Mesenchymal stem cell (in vitro differentiated cells and primary cell): Measurements from ENCODE around the gene LCP1.

ENCODE experiments used
- DNase-seq: peaks from one replicate; pipeline ENCODE4 v3.0.0-alpha.2; 2013
- H2AFZ ChIP-seq: one replicate; pipeline ENCODE4 v1.6.1; 2013; ENCODE audit warnings: low read depth, mild to moderate bottlenecking, control low read depth, inconsistent platforms, low read length, moderate library complexity
- H2AK5ac ChIP-seq: 2 replicates; pipeline ENCODE4 v1.6.1; 2013; ENCODE audit warnings: low read length, moderate library complexity, mild to moderate bottlenecking, inconsistent platforms; ENCODE audit not compliant: severe bottlenecking
- H2BK120ac ChIP-seq: one replicate; pipeline ENCODE4 v1.6.1; 2013; ENCODE audit warnings: low read depth, mild to moderate bottlenecking, inconsistent platforms, low read length, moderate library complexity
- H2BK12ac ChIP-seq, 2 experiments: one replicate each; pipeline ENCODE4 v1.6.1; 2013; ENCODE audit warnings: inconsistent platforms in 2 of 2, low read length in 2 of 2, mild to moderate bottlenecking in 2 of 2, moderate library complexity in 2 of 2, control low read depth in 1 of 2
- H2BK15ac ChIP-seq: one replicate; pipeline ENCODE4 v1.6.1; 2013; ENCODE audit warnings: mild to moderate bottlenecking, low read depth, inconsistent platforms; ENCODE audit not compliant: poor library complexity, severe bottlenecking
- H2BK5ac ChIP-seq: 2 replicates; pipeline ENCODE4 v1.6.1; 2013; ENCODE audit warnings: low read depth, mild to moderate bottlenecking, low read length, control low read depth, inconsistent platforms; ENCODE audit not compliant: poor library complexity, severe bottlenecking
- H3K14ac ChIP-seq, 2 experiments: one replicate each; pipeline ENCODE4 v1.6.1; 2013; ENCODE audit warnings: inconsistent platforms in 2 of 2, low read length in 2 of 2, control low read depth in 1 of 2, mild to moderate bottlenecking in 1 of 2, moderate library complexity in 1 of 2
- H3K18ac ChIP-seq, 2 experiments: one replicate each; pipeline ENCODE4 v1.6.1; 2013; ENCODE audit warnings: inconsistent platforms in 2 of 2, low read length in 2 of 2, control low read depth in 1 of 2, low read depth in 1 of 2, mild to moderate bottlenecking in 1 of 2
- H3K23ac ChIP-seq, 2 experiments: one replicate each; pipeline ENCODE4 v1.6.1; 2013; ENCODE audit warnings: inconsistent platforms in 2 of 2, low read length in 2 of 2, mild to moderate bottlenecking in 2 of 2, moderate library complexity in 2 of 2, control low read depth in 1 of 2
- H3K27ac ChIP-seq: 2 replicates; pipeline ENCODE4 v1.5.1; 2013; ENCODE audit warnings: mild to moderate bottlenecking, moderate library complexity, low read length, control low read depth, inconsistent platforms; ENCODE audit not compliant: poor library complexity, severe bottlenecking
- H3K27me3 ChIP-seq, 2 experiments: 2 replicates each; pipeline versions ENCODE4 v1.6.1 to v1.7.0; 2013; ENCODE audit warnings: low read length in 2 of 2, mild to moderate bottlenecking in 2 of 2, moderate library complexity in 2 of 2, control low read depth in 1 of 2, inconsistent platforms in 1 of 2; ENCODE audit not compliant: control insufficient read depth in 1 of 2, insufficient read depth in 1 of 2
- H3K36me3 ChIP-seq, 2 experiments: 2 replicates each; pipeline versions ENCODE4 v1.6.1 to v1.7.0; 2013; ENCODE audit warnings: low read length in 2 of 2, control low read depth in 1 of 2, inconsistent platforms in 1 of 2, low read depth in 1 of 2, mild to moderate bottlenecking in 1 of 2; ENCODE audit not compliant: insufficient read depth in 2 of 2, control insufficient read depth in 1 of 2
- H3K4ac ChIP-seq, 2 experiments: one replicate each; pipeline ENCODE4 v1.6.1; 2013; ENCODE audit warnings: inconsistent platforms in 2 of 2, low read length in 2 of 2, mild to moderate bottlenecking in 2 of 2, moderate library complexity in 2 of 2, control low read depth in 1 of 2, low read depth in 1 of 2
- H3K4me1 ChIP-seq: 2 replicates; pipeline ENCODE4 v1.6.1; 2013; ENCODE audit warnings: low read depth, low read length, control low read depth; ENCODE audit not compliant: control insufficient read depth, insufficient read depth
- H3K4me2 ChIP-seq: 2 replicates; pipeline ENCODE4 v1.6.1; 2013; ENCODE audit warnings: low read length, mild to moderate bottlenecking, inconsistent platforms; ENCODE audit not compliant: poor library complexity, severe bottlenecking
- H3K4me3 ChIP-seq, 2 experiments: 2 replicates each; pipeline versions ENCODE4 v1.5.1 to v1.7.0; 2013; ENCODE audit warnings: low read length in 2 of 2, mild to moderate bottlenecking in 2 of 2, control low read depth in 1 of 2, low read depth in 1 of 2; ENCODE audit not compliant: insufficient read depth in 1 of 2
- H3K79me1 ChIP-seq: replicated peaks from 2 replicates; pipeline ENCODE4 v1.6.1; 2013; ENCODE audit warnings: mild to moderate bottlenecking, control low read depth, low read length, inconsistent platforms; ENCODE audit not compliant: poor library complexity, severe bottlenecking
- H3K9ac ChIP-seq: 2 replicates; pipeline ENCODE4 v1.7.0; 2013; ENCODE audit warnings: mild to moderate bottlenecking, low read length, moderate library complexity
- H3K9me3 ChIP-seq: 2 replicates; pipeline ENCODE4 v1.7.0; 2013; ENCODE audit warnings: mild to moderate bottlenecking, low read length; ENCODE audit not compliant: control insufficient read depth
- H4K8ac ChIP-seq: one replicate; pipeline ENCODE4 v1.6.1; 2013; ENCODE audit warnings: inconsistent platforms, mild to moderate bottlenecking, low read length, moderate library complexity
- H4K91ac ChIP-seq: one replicate; pipeline ENCODE4 v1.6.1; 2013; ENCODE audit warnings: mild to moderate bottlenecking, low read length, inconsistent platforms
- WGBS: methylation state at CpG from one replicate; pipeline ENCODE4 v1.1.7; 2013; ENCODE audit warnings: mixed read lengths; 5-methylcytosine and 5-hydroxymethylcytosine counted together

Gene LCP1

GRCh38 chr13:46129955-46130618 lies 51.9 kb downstream of the LCP1 start:
- Histone ChIP-seq H3K27ac (no peak overlapping the region), H2BK12ac (no peak overlapping the region), H2BK5ac (no peak overlapping the region), H3K9ac (no peak overlapping the region), H3K9me3 (no peaks in the 10 kb centered on the region), H2AK5ac (no peak overlapping the region), H3K23ac (no peak overlapping the region), H3K4ac (no peak overlapping the region), H3K4me2 (no peak overlapping the region), H3K4me3 (no peak overlapping the region), H3K4me1 (no peaks in the 10 kb centered on the region), H3K14ac (no peak overlapping the region), H2BK120ac (no peak overlapping the region), H3K18ac (no peak overlapping the region), H4K91ac (no peak overlapping the region), H4K8ac (no peak overlapping the region), H3K79me1 (no peaks in the 10 kb centered on the region), H3K27me3 (peaks cover 20 to 24% of the 10 kb centered on the region in 2 experiments), H2AFZ (no peak overlapping the region), H2BK15ac (no peak overlapping the region), H3K36me3 (no peaks in the 10 kb centered on the region)
- no peak for DNase-seq
- 83% methylated on average over 3 of the region's 3 CpGs for WGBS

GRCh38 chr13:46129124-46129523 lies 52.9 kb downstream of the LCP1 start:
- H3K14ac ChIP-seq, result no peak overlapping the region
- no peaks in the 10 kb centered on the region for H3K79me1 ChIP-seq
- H2BK12ac ChIP-seq, result no peak overlapping the region
- no peak overlapping the region for H3K9ac ChIP-seq
- H3K4me1 ChIP-seq, result no peaks in the 10 kb centered on the region
- H3K4ac ChIP-seq, result no peak overlapping the region
- no peaks in the 10 kb centered on the region for H3K36me3 ChIP-seq
- H4K91ac ChIP-seq, result no peak overlapping the region
- peaks cover 20 to 29% of the 10 kb centered on the region in 2 experiments for H3K27me3 ChIP-seq
- H2BK5ac ChIP-seq, result no peak overlapping the region
- H3K4me3 ChIP-seq, result no peak overlapping the region
- no peak overlapping the region for H2AK5ac ChIP-seq
- H4K8ac ChIP-seq, result no peak overlapping the region
- H3K23ac ChIP-seq, result no peak overlapping the region
- H2AFZ ChIP-seq, result no peak overlapping the region
- H2BK120ac ChIP-seq, result no peak overlapping the region
- DNase-seq, result no peak
- 97% methylated on average over 2 of the region's 2 CpGs for WGBS
- no peak overlapping the region for H3K4me2 ChIP-seq
- H3K18ac ChIP-seq, result no peak overlapping the region
- H2BK15ac ChIP-seq, result no peak overlapping the region
- no peak overlapping the region for H3K27ac ChIP-seq
- no peaks in the 10 kb centered on the region for H3K9me3 ChIP-seq

GRCh38 chr13:46127358-46128023 lies 54.5 kb downstream of the LCP1 start:
- H3K18ac ChIP-seq, result no peak overlapping the region
- no peaks in the 10 kb centered on the region for H3K36me3 ChIP-seq
- no peak overlapping the region for H3K14ac ChIP-seq
- H3K4me3 ChIP-seq, result no peak overlapping the region
- no peaks in the 10 kb centered on the region for H3K9me3 ChIP-seq
- no peak overlapping the region for H3K4ac ChIP-seq
- no peak overlapping the region for H2BK120ac ChIP-seq
- no peak overlapping the region for H3K27ac ChIP-seq
- H2BK5ac ChIP-seq, result no peak overlapping the region
- H2BK15ac ChIP-seq, result no peak overlapping the region
- no peak overlapping the region for H2AFZ ChIP-seq
- no peak overlapping the region for H3K9ac ChIP-seq
- no peak overlapping the region for H2AK5ac ChIP-seq
- H2BK12ac ChIP-seq, result no peak overlapping the region
- no peak overlapping the region for H3K4me2 ChIP-seq
- no peak overlapping the region for H4K8ac ChIP-seq
- H4K91ac ChIP-seq, result no peak overlapping the region
- H3K4me1 ChIP-seq, result no peaks in the 10 kb centered on the region
- no peaks in the 10 kb centered on the region for H3K79me1 ChIP-seq
- DNase-seq, result no peak
- H3K27me3 ChIP-seq, result peaks cover 19 to 29% of the 10 kb centered on the region in 2 experiments
- H3K23ac ChIP-seq, result no peak overlapping the region
- whole genome bisulfite sequencing, result 88% methylated on average over 7 of the region's 7 CpGs

GRCh38 chr13:46126552-46127357 lies 55.2 kb downstream of the LCP1 start:
- 33% methylated on average over 4 of the region's 6 CpGs for WGBS
- Histone ChIP-seq H2BK12ac (no peak overlapping the region), H3K27ac (no peak overlapping the region), H3K79me1 (no peaks in the 10 kb centered on the region), H3K27me3 (peaks cover 13 to 35% of the 10 kb centered on the region in 2 experiments), H2BK15ac (no peak overlapping the region), H3K4me2 (no peak overlapping the region), H3K4me3 (no peak overlapping the region), H2AK5ac (no peak overlapping the region), H3K23ac (no peak overlapping the region), H3K9me3 (no peaks in the 10 kb centered on the region), H3K4me1 (no peaks in the 10 kb centered on the region), H4K91ac (no peak overlapping the region), H3K36me3 (no peaks in the 10 kb centered on the region), H3K18ac (no peak overlapping the region), H2BK120ac (no peak overlapping the region), H3K14ac (no peak overlapping the region), H2AFZ (no peak overlapping the region), H4K8ac (no peak overlapping the region), H3K9ac (no peak overlapping the region), H3K4ac (no peak overlapping the region), H2BK5ac (no peak overlapping the region)
- DNase-seq, result peak; percentile 76
